ENCODE measurements around the gene TATDN2.

GRCh38 chr3:10265833-10266232, 17.6 kb downstream of the TATDN2 start:
- TF ChIP-seq, protein P1, sequence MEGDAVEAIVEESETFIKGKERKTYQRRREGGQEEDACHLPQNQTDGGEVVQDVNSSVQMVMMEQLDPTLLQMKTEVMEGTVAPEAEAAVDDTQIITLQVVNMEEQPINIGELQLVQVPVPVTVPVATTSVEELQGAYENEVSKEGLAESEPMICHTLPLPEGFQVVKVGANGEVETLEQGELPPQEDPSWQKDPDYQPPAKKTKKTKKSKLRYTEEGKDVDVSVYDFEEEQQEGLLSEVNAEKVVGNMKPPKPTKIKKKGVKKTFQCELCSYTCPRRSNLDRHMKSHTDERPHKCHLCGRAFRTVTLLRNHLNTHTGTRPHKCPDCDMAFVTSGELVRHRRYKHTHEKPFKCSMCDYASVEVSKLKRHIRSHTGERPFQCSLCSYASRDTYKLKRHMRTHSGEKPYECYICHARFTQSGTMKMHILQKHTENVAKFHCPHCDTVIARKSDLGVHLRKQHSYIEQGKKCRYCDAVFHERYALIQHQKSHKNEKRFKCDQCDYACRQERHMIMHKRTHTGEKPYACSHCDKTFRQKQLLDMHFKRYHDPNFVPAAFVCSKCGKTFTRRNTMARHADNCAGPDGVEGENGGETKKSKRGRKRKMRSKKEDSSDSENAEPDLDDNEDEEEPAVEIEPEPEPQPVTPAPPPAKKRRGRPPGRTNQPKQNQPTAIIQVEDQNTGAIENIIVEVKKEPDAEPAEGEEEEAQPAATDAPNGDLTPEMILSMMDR (conservative IDR thresholded peaks at IDR 0.05; ENCODE audit: low read depth in 2 of 2): no peak
- TF ChIP-seq CREB1 (CRISPR knock-in tag; IDR thresholded peaks at IDR 0.05; ENCODE audit: low read depth) (no peak), POLR2AphosphoS5 (IDR thresholded peaks at IDR 0.05; ENCODE audit: low read depth) (no peak), EZH2 (IDR thresholded peaks at IDR 0.05; ENCODE audit: low read depth, unreplicated experiment) (no peak), EZH2phosphoT487 (IDR thresholded peaks at IDR 0.05; ENCODE audit: unreplicated experiment) (no peak), JUNB (IDR thresholded peaks at IDR 0.05; ENCODE audit: unreplicated experiment) (no peak), ZNF462 (CRISPR knock-in tag; IDR thresholded peaks at IDR 0.05) (no peak), REST (IDR thresholded peaks at IDR 0.05; ENCODE audit: unreplicated experiment) (no peak), STAT1 (IDR thresholded peaks at IDR 0.05; ENCODE audit: unreplicated experiment) (no peak)
- TF ChIP-seq, protein P2, sequence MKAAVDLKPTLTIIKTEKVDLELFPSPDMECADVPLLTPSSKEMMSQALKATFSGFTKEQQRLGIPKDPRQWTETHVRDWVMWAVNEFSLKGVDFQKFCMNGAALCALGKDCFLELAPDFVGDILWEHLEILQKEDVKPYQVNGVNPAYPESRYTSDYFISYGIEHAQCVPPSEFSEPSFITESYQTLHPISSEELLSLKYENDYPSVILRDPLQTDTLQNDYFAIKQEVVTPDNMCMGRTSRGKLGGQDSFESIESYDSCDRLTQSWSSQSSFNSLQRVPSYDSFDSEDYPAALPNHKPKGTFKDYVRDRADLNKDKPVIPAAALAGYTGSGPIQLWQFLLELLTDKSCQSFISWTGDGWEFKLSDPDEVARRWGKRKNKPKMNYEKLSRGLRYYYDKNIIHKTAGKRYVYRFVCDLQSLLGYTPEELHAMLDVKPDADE (IDR thresholded peaks at IDR 0.05): no peak

All from GM23338 (cell line).